Iris pigment epithelial cell (primary cell): ENCODE data around the gene SLC35B3.

Experiments used
- DNase-seq: peaks from one replicate; pipeline ENCODE4 v3.0.0-alpha.2; 2011; ENCODE audit warnings: low read depth

Gene SLC35B3

DNA sequence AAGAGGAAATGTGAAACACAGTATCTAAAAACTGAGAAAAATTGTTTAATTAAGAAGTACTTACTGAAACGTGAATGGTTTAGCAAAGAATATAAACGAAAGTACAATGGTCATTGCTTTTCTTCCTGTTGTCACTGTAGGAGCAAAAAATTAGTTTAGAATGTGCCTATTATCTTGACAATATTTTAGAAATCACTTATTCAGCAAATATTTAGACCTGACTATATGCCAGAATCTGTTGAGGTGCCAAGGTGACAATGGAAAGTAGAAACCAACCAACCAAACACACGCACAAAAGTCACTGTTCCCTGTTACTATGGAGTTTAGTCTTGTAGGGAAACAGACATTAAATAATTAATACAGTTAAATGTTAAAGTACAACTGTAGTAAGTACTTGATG is 20.5 kb downstream of the SLC35B3 start:
- no peak for DNase-seq

GRCh38 chr6:8405946-8406345 is 29.4 kb downstream of the SLC35B3 start:
- peak; percentile 32 for DNase-seq

GRCh38 chr6:8402546-8402945 is 32.8 kb downstream of the SLC35B3 start:
- DNase-seq: no peak

DNA sequence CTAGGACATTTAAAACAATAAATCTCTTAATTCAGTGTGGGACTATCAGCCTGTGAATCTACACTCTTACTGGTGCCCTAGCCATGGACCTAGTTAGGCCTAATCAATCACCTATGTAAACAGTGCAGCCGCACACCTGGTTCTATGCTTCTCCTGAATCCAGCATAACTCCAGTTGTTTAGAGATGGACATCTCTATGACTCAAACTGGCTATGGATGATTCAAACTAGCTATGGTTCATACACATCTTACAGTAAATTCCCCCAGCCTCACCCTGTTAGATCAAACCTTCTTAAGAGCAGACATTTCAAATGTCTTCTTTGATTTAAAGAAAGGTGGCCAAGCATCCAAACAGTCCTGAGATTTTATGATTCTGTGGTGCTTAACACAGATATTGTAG is 34.7 kb downstream of the SLC35B3 start:
- DNase-seq: no peak

GRCh38 chr6:8392569-8392968 is 42.8 kb downstream of the SLC35B3 start:
- DNase-seq: no peak

- no peak for DNase-seq
Observed at GRCh38 chr6:8391934-8392333, 43.4 kb downstream of the SLC35B3 start.

GRCh38 chr6:8389036-8389818 is 46.1 kb downstream of the SLC35B3 start:
- no peak for DNase-seq

- DNase-seq: no peak
Observed at GRCh38 chr6:8387942-8388437, 47.4 kb downstream of the SLC35B3 start.

GRCh38 chr6:8383584-8383983 is 51.8 kb downstream of the SLC35B3 start:
- no peak for DNase-seq

- DNase-seq: no peak
Observed at GRCh38 chr6:8382434-8382833, 52.9 kb downstream of the SLC35B3 start.

DNA sequence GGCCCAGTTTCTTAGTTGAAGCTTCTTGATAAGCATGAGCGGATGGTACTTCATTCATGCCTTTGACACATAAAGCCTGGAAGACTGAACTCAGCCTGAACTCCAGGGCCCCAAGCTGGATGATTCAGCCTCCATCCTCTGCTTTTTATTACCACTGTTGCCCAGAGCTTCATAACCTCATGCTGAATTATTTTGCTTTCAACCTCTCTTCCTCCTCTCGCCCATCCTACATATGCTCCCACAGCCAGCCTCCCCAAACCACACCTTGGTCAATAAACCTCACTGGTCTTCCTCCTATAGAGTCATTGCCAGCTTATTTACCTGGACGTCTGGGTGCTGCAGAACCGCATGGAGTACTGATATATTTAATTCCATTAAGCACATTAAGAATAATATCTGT is 59.4 kb downstream of the SLC35B3 start:
- no peak for DNase-seq
